GM19467 (cell line): ENCODE results near the gene UBXN10.

Experiments
- ATAC-seq: cut with Tn5 transposase; IDR thresholded peaks from one replicate; pipeline ENCODE4 v1.9.1; 2021; ENCODE audit warnings: mild to moderate bottlenecking, moderate library complexity; ENCODE audit not compliant: unreplicated experiment

Gene UBXN10

DNA sequence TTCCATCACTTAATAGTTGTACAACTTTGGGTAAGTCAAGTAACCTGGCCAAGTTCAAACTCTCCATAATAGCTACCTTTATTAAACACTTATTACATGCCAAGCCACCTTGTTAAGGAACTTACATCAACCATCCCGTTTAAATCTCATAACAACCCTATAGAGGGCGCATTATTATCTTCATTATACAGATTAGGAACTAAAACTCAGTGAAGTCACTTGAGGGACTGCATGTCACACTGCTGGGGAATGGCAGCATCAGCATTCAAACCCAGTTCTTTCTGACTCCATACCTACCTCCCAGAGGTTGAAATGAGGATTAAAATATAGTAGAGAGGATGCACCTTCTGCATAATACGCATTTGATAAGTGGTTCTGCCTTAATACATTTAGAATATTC is 47.5 kb downstream of the UBXN10 start:
- no peak for ATAC-seq

DNA sequence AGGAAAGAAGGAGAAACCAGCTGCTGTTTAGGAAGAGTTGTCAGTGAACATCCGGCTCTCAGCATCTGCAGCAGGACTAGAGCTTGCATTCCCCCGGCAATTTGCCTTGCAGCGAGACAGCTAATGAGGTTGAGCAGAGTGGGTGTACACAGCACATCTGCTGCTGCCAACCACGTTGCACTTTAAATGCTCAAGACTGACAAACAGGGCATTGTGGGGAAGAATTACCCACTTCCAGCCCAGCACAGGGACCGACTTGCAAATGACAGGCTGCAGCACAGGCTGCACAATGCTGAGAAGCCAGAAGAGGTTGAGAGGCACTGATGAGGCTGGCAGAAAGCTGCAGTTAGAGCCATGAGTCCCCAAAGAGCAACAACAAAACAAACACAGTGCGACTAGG is 48.0 kb downstream of the UBXN10 start:
- ATAC-seq = no peak

DNA sequence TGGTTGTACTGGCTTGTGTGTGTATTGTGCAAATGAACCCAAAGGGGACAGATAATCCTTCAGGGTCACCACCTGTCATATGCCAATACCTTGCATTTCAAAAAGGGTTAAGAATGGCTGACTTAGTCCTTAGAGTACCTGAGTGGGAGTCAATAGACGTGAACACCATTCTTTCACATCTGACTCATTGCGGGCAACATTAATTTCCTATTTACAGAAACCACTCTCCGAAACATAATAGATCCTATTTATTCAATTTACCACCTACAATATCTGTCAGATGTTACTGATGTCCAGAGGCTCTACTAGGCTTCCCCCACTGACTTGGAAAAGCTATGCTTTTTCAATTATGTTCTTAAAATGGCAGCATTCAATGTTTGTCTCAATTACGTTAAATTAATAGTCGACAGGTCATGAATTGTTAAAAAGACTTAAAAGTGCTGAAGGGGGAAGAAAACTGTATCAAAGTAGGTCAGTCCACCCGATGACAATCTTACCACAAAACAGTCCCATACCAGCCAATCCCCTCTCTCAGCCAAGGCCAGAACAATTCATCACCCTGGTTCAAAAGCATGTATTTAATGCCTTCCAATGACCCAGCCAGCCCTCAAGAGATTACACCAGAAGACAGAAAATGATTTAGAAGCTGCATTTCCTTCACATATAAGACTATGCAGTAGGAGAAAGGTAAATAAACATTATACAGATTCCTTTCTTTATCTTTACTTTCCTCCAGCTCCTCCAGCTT is 49.1 kb downstream of the UBXN10 start:
- no peak for ATAC-seq

DNA sequence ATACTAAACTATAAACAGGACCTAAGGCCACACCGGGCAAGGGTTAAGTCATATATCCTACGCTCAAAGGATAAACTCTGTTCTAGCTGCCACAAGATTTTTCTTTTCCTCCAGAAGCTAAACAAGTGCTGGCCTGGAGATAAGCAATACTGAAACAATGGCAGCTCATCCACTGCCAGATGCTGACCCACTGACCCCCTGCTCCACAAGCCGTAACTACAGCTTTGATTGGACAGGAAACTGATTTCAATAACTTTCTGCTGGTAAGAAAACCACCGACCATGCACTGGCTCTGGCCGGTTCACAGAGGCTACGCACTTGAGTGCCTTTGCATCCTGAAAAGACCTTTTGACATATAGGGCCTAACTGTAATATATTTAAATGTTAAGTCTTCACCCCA is 51.8 kb downstream of the UBXN10 start:
- no peak for ATAC-seq

DNA sequence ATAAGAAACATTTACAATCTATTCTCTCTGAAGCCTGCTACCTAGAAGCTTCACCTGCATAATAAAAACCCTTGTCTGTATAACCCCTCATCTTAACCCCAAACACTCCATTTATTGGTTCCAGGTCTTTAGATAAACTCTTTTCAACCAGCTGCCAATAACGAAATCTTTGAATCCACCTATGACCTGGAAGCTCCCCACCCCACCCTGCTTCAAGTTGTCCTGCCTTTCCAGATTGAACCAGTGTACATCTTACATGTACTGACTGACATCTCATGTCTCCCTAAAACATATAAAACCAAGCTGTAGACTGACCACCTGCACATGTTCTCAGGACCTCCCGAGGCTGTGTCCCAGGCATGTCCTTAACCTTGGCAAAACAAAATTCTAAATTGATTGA is 54.1 kb downstream of the UBXN10 start:
- ATAC-seq = no peak

DNA sequence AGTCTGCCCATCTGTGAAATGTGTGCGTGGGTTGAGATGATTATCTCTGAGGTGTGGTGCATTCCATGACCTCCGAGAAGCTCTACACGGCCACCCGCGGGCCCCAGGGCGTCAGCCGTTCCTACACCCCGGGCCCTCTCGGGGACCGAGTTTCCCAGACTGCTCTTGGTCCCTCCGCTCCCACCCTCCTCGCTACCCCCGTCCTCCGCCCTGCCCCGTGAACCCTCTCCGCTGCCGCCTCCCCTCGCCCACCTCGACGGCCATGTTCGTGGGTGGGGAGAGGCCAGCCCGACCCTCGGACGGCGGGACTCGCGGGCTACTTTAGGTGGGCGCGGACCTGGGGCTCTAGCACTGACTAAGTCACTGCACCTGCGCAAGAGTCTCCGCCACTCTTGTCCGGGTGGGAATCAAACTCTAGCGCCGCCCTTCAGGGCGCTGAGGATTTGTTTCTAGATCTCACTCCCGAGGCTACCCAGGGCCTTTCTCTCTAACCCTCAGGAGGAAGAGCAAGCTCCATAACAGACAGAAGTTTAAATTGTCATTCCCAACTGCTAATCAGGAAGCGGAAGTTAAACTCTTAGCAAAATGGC is 57.1 kb downstream of the UBXN10 start:
- ATAC-seq = no peak
